K562 (cell line): Measurements from ENCODE around the gene KLHL29. TPM values are rescaled to one million over a fixed set of nuclear protein-coding genes. Genes with fewer than 3 reads are reported as not detected.

Experiments
- ATAC-seq: fragments of 200-7000 bp; cut with Tn5 transposase; 3 replicates; pipeline ENCODE4 v1.9.1; 2020; ENCODE audit warnings: moderate library complexity
- BruUV-seq: library from RNA; stranded (reverse); fragments of 400-500 nt; replicated peaks from 2 replicates; lab custom pipeline; 2021; lab: Mats Ljungman, UMichigan
- CTCF ChIA-PET: fragments of 300-600 bp; formaldehyde crosslinking; extraction: SDS; loops from one replicate; lab custom pipeline; 2021; ENCODE audit warnings: low intra/inter-chr PET ratio; lab: Yijun Ruan, JAX
- POLR2A ChIA-PET: fragments of 300-600, 350-650 bp; sonication (Branson Sonifier 250); formaldehyde crosslinking; extraction: SDS; loops from one replicate; lab custom pipeline; 2021; ENCODE audit warnings: antibody characterized with exemption, inconsistent platforms; lab: Yijun Ruan, JAX
- DNase-seq, 4 experiments: peaks; one replicate each; pipeline versions ENCODE4 v3.0.0 to v3.0.0-alpha.2; 2011 to 2018; ENCODE audit warnings: low spot score in 3 of 4, mixed read lengths in 3 of 4; ENCODE audit errors: extremely low read depth in 1 of 4
- FAIRE-seq: peaks from 2 replicates; lab custom pipeline; 2011; peaks lifted over from hg19 to GRCh38; lab: Jason Lieb, UNC
- H2AFZ ChIP-seq: 2 replicates; pipeline ENCODE4 v1.6.0; 2011; ENCODE audit warnings: low read depth, low read length, control low read depth, inconsistent platforms
- H3K27ac ChIP-seq: fragments of 200-600 bp; 3 replicates; pipeline ENCODE4 v1.8.0; 2011; ENCODE audit warnings: low read depth, mild to moderate bottlenecking, control low read depth, inconsistent platforms, low read length, moderate library complexity, mixed read lengths; ENCODE audit errors: extremely low read depth
- H3K27me3 ChIP-seq, 2 experiments: fragments of 300-600 bp in 1 of 2; 2 replicates in 1 of 2; 3 replicates in 1 of 2; pipeline versions ENCODE4 v1.6.0 to v1.8.0; 2011; ENCODE audit warnings: inconsistent platforms in 2 of 2, low read length in 2 of 2, mild to moderate bottlenecking in 1 of 2, mixed read lengths in 1 of 2, moderate library complexity in 1 of 2; ENCODE audit not compliant: control insufficient read depth in 2 of 2, insufficient read depth in 2 of 2
- H3K36me3 ChIP-seq: fragments of 300-600 bp; 3 replicates; pipeline ENCODE4 v1.8.0; 2011; ENCODE audit warnings: mild to moderate bottlenecking, low read length, inconsistent platforms; ENCODE audit not compliant: control insufficient read depth, insufficient read depth
- H3K4me1 ChIP-seq, 2 experiments: fragments of 200-600 bp in 1 of 2; replicated peaks in 1 of 2; 2 replicates in 1 of 2; 3 replicates in 1 of 2; pipeline versions ENCODE4 v1.5.1 to v1.8.0; 2011; ENCODE audit warnings: inconsistent platforms in 2 of 2, low read length in 2 of 2, mild to moderate bottlenecking in 1 of 2, mixed read lengths in 1 of 2, moderate library complexity in 1 of 2; ENCODE audit not compliant: control insufficient read depth in 2 of 2, insufficient read depth in 2 of 2
- H3K4me2 ChIP-seq: 2 replicates; pipeline ENCODE4 v1.6.1; 2011; ENCODE audit warnings: low read length, control low read depth, inconsistent platforms, mixed read lengths; ENCODE audit not compliant: insufficient read depth
- H3K4me3 ChIP-seq: fragments of 200-600 bp; sonication (generic), shearing (Covaris generic); 2 replicates; pipeline ENCODE4 v1.5.1; 2016; ENCODE audit warnings: control low read depth, inconsistent platforms
- H3K79me2 ChIP-seq: fragments of 200-600 bp; 3 replicates; pipeline ENCODE4 v1.8.0; 2011; ENCODE audit warnings: low read length, inconsistent platforms; ENCODE audit not compliant: control insufficient read depth, insufficient read depth
- H3K9ac ChIP-seq, 2 experiments: 2 replicates each; pipeline versions ENCODE4 v1.6.0 to v1.6.1; 2011; ENCODE audit warnings: low read depth in 2 of 2, low read length in 2 of 2, control low read depth in 1 of 2, inconsistent platforms in 1 of 2, mild to moderate bottlenecking in 1 of 2, mixed read lengths in 1 of 2; ENCODE audit not compliant: insufficient read depth in 1 of 2
- H3K9me1 ChIP-seq: one replicate; pipeline ENCODE4 v1.6.0; 2011; ENCODE audit warnings: inconsistent platforms, mild to moderate bottlenecking, low read length, moderate library complexity; ENCODE audit not compliant: control insufficient read depth, insufficient read depth
- H3K9me3 ChIP-seq: replicated peaks from 2 replicates; pipeline ENCODE4 v1.5.1; 2011; ENCODE audit warnings: low read depth, low read length, inconsistent platforms; ENCODE audit not compliant: control insufficient read depth, insufficient read depth
- H4K20me1 ChIP-seq: replicated peaks from 2 replicates; pipeline ENCODE4 v1.6.1; 2011; ENCODE audit warnings: low read length, inconsistent platforms, mixed read lengths; ENCODE audit not compliant: control insufficient read depth, insufficient read depth
- CBFB ChIP-seq: sonication (generic); formaldehyde crosslinking; IDR thresholded peaks from 2 replicates; pipeline ENCODE4 v1.4.0; 2020; ENCODE audit warnings: mild to moderate bottlenecking, missing genetic modification reagents
- IRF2 ChIP-seq: sonication (generic); formaldehyde crosslinking; IDR thresholded peaks from 2 replicates; pipeline ENCODE4 v1.8.1; 2022; ENCODE audit warnings: mild to moderate bottlenecking, missing genetic modification reagents
- POLR2A ChIP-seq: fragments of 450-650 bp; conservative IDR thresholded peaks from 2 replicates; pipeline ENCODE4 v1.6.1; 2016
- WGBS: fragments of 100-300 bp; shearing (Covaris generic); methylation state at CpG from one replicate; pipeline ENCODE4 v1.1.6; 2016; ENCODE audit warnings: low coverage, mixed read lengths; ENCODE audit not compliant: insufficient coverage; ENCODE audit errors: missing lambda C conversion rate; 5-methylcytosine and 5-hydroxymethylcytosine counted together
- in situ Hi-C: fragments of 300-500 bp; cut with MboI; formaldehyde crosslinking; loops from 4 replicates; pipeline ENCODE4 v1.15.0; 2018; ENCODE audit warnings: inconsistent platforms, mixed read lengths
- intact Hi-C: fragments of 100-400 bp; cut with micrococcal nuclease; formaldehyde crosslinking; loops from 2 replicates; pipeline ENCODE4 v1.14.2; 2022
- polyA plus RNA-seq, 8 experiments: library from polyadenylated mRNA; depleted of rRNA in 4 of 8; stranded (reverse) in 5 of 8; unstranded in 3 of 8; fragments of >200 nt; fragmentation: Nextera tagmentation in 2 of 8; fragmentation: Illumina TruSeq in 1 of 8; extraction: Ambion mirVana in 2 of 8; extraction: Trizol in 1 of 8; gene quantifications; 2 replicates each; pipeline versions ENCODE4 v1.2.1 to v1.2.3, GENCODE V29; 2011 to 2014; ENCODE audit warnings: inconsistent platforms in 1 of 8, missing spikeins in 1 of 8
- total RNA-seq, 7 experiments: library from RNA; depleted of rRNA in 6 of 7; stranded (reverse); fragments of >200 nt in 6 of 7; fragmentation: Illumina TruSeq in 2 of 7; extraction: Trizol in 2 of 7; gene quantifications; 2 replicates each; pipeline versions ENCODE4 v1.2.1 to v1.2.3, GENCODE V29; 2011 to 2021; ENCODE audit warnings: low replicate concordance in 1 of 7
- TF ChIP-seq, protein P1 (sequence below): sonication (generic); formaldehyde crosslinking; IDR thresholded peaks from 2 replicates; pipeline ENCODE4 v1.8.0; 2023; ENCODE audit warnings: mild to moderate bottlenecking, missing genetic modification reagents
- TF ChIP-seq, protein P2 (sequence below): fragments of 450-650 bp; IDR thresholded peaks from 2 replicates; pipeline ENCODE4 v1.6.1; 2016; ENCODE audit warnings: mild to moderate bottlenecking, moderate library complexity

The KLHL29 gene
- total and polyA plus RNA-seq, 9 of the 15 experiments (the other 6 are each of a cell fraction or from before 2014, with no cell fraction given), result 0.03 to 0.31 (median 0.08) TPM; not detected in 1

DNA sequence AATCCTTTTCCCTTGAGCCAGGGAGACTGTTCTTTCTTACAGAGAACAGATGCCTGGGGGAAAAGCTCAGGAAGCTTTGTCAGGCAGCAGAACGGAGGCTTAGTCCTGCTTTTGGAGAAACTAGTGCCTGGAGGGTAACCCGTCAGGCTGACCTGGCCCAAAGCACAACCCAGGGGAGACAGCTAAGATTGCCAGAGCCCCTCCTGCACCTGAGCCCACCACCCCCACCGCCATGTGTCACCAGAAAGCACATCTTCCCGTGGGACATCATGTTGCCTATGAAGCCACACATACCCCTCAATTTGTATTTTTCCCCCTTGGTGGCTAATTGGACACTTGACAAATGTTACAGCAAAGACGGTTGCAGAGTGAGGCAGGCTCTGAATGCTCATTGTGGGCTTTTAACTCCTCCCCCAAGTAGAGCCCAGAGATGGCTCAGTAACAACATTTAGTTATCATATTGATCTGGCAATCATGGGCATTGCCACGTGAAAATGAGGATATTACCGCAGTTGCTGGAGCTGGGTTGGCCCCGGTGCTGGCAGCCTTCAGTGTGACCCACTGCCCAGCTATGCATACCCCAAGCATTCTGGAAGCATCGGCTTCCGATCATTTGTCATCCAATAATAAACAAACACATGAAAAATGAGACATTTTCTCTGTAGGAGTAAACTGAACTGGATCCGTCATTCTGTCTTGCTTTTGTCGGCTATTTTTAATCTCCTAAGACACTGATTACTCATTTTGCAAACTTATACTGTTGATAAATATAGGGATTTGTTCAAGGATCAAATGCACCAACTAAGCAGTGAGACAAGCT is 312.5 kb downstream of the KLHL29 start:
- CTCF ChIA-PET, result no interaction called here
- ATAC-seq, result no peak

More for the DNA sequence above, 312.5 kb downstream of the KLHL29 start:
- WGBS, result 14% methylated on average over 12 of the region's 12 CpGs
- no peak overlapping the region for H3K27ac ChIP-seq
- POLR2A ChIA-PET, result no interaction called here
- H4K20me1 ChIP-seq, result peaks cover 4% of the 10 kb centered on the region; the same call in 1 of the 2 replicates
- H3K4me3 ChIP-seq, result no peak overlapping the region
- intact Hi-C loops, result no loop called here
- no peak overlapping the region for H2AFZ ChIP-seq
- H3K36me3 ChIP-seq, result no peaks in the 10 kb centered on the region
- TF ChIP-seq, protein P1, sequence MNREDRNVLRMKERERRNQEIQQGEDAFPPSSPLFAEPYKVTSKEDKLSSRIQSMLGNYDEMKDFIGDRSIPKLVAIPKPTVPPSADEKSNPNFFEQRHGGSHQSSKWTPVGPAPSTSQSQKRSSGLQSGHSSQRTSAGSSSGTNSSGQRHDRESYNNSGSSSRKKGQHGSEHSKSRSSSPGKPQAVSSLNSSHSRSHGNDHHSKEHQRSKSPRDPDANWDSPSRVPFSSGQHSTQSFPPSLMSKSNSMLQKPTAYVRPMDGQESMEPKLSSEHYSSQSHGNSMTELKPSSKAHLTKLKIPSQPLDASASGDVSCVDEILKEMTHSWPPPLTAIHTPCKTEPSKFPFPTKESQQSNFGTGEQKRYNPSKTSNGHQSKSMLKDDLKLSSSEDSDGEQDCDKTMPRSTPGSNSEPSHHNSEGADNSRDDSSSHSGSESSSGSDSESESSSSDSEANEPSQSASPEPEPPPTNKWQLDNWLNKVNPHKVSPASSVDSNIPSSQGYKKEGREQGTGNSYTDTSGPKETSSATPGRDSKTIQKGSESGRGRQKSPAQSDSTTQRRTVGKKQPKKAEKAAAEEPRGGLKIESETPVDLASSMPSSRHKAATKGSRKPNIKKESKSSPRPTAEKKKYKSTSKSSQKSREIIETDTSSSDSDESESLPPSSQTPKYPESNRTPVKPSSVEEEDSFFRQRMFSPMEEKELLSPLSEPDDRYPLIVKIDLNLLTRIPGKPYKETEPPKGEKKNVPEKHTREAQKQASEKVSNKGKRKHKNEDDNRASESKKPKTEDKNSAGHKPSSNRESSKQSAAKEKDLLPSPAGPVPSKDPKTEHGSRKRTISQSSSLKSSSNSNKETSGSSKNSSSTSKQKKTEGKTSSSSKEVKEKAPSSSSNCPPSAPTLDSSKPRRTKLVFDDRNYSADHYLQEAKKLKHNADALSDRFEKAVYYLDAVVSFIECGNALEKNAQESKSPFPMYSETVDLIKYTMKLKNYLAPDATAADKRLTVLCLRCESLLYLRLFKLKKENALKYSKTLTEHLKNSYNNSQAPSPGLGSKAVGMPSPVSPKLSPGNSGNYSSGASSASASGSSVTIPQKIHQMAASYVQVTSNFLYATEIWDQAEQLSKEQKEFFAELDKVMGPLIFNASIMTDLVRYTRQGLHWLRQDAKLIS, result no peak
- TF ChIP-seq, protein P2, sequence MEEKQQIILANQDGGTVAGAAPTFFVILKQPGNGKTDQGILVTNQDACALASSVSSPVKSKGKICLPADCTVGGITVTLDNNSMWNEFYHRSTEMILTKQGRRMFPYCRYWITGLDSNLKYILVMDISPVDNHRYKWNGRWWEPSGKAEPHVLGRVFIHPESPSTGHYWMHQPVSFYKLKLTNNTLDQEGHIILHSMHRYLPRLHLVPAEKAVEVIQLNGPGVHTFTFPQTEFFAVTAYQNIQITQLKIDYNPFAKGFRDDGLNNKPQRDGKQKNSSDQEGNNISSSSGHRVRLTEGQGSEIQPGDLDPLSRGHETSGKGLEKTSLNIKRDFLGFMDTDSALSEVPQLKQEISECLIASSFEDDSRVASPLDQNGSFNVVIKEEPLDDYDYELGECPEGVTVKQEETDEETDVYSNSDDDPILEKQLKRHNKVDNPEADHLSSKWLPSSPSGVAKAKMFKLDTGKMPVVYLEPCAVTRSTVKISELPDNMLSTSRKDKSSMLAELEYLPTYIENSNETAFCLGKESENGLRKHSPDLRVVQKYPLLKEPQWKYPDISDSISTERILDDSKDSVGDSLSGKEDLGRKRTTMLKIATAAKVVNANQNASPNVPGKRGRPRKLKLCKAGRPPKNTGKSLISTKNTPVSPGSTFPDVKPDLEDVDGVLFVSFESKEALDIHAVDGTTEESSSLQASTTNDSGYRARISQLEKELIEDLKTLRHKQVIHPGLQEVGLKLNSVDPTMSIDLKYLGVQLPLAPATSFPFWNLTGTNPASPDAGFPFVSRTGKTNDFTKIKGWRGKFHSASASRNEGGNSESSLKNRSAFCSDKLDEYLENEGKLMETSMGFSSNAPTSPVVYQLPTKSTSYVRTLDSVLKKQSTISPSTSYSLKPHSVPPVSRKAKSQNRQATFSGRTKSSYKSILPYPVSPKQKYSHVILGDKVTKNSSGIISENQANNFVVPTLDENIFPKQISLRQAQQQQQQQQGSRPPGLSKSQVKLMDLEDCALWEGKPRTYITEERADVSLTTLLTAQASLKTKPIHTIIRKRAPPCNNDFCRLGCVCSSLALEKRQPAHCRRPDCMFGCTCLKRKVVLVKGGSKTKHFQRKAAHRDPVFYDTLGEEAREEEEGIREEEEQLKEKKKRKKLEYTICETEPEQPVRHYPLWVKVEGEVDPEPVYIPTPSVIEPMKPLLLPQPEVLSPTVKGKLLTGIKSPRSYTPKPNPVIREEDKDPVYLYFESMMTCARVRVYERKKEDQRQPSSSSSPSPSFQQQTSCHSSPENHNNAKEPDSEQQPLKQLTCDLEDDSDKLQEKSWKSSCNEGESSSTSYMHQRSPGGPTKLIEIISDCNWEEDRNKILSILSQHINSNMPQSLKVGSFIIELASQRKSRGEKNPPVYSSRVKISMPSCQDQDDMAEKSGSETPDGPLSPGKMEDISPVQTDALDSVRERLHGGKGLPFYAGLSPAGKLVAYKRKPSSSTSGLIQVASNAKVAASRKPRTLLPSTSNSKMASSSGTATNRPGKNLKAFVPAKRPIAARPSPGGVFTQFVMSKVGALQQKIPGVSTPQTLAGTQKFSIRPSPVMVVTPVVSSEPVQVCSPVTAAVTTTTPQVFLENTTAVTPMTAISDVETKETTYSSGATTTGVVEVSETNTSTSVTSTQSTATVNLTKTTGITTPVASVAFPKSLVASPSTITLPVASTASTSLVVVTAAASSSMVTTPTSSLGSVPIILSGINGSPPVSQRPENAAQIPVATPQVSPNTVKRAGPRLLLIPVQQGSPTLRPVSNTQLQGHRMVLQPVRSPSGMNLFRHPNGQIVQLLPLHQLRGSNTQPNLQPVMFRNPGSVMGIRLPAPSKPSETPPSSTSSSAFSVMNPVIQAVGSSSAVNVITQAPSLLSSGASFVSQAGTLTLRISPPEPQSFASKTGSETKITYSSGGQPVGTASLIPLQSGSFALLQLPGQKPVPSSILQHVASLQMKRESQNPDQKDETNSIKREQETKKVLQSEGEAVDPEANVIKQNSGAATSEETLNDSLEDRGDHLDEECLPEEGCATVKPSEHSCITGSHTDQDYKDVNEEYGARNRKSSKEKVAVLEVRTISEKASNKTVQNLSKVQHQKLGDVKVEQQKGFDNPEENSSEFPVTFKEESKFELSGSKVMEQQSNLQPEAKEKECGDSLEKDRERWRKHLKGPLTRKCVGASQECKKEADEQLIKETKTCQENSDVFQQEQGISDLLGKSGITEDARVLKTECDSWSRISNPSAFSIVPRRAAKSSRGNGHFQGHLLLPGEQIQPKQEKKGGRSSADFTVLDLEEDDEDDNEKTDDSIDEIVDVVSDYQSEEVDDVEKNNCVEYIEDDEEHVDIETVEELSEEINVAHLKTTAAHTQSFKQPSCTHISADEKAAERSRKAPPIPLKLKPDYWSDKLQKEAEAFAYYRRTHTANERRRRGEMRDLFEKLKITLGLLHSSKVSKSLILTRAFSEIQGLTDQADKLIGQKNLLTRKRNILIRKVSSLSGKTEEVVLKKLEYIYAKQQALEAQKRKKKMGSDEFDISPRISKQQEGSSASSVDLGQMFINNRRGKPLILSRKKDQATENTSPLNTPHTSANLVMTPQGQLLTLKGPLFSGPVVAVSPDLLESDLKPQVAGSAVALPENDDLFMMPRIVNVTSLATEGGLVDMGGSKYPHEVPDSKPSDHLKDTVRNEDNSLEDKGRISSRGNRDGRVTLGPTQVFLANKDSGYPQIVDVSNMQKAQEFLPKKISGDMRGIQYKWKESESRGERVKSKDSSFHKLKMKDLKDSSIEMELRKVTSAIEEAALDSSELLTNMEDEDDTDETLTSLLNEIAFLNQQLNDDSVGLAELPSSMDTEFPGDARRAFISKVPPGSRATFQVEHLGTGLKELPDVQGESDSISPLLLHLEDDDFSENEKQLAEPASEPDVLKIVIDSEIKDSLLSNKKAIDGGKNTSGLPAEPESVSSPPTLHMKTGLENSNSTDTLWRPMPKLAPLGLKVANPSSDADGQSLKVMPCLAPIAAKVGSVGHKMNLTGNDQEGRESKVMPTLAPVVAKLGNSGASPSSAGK, result no peak
- no peak for TF ChIP-seq IRF2 (CRISPR knock-in tag)
- TF ChIP-seq POLR2A, result no peak
- no peak for TF ChIP-seq CBFB (CRISPR knock-in tag)
- H3K4me2 ChIP-seq, result no peak overlapping the region
- no peaks in the 10 kb centered on the region; a peak in 1 of 5 replicates for H3K4me1 ChIP-seq
- no peak overlapping the region for H3K9ac ChIP-seq
- no peaks in the 10 kb centered on the region for H3K9me3 ChIP-seq
- in situ Hi-C loops, result no loop called here
- no TSS peak for BruUV-seq
- H3K9me1 ChIP-seq, result no peaks in the 10 kb centered on the region
- DNase-seq (no peak), FAIRE-seq (no peak)
- peaks cover 2 to 49% of the 10 kb centered on the region in 2 experiments; a peak in 3 of 5 replicates for H3K27me3 ChIP-seq
- no peaks in the 10 kb centered on the region for H3K79me2 ChIP-seq
